ENCODE data around the gene PTPRS.
"Not testable (repeated sequence)": the region's sequence is repeated elsewhere in the genome, so short reads cannot be mapped to it uniquely, and the experiment has no call there.

Gene PTPRS

GRCh38 chr19:5334366-5334739, 6.3 kb downstream of the PTPRS start:
- H3K9me3 ChIP-seq, result no peaks in the 10 kb centered on the region
- H3K27me3 ChIP-seq (ENCODE audit: low read depth), result no peaks in the 10 kb centered on the region
- no peak for DNase-seq (ENCODE audit: low spot score in 2 of 2)
- H3K4me1 ChIP-seq, result peaks cover 10% of the 10 kb centered on the region
- in situ Hi-C loops (cut with MboI; ENCODE audit: low sequenced_read_pairs), result no loop called here
- H3K4me3 ChIP-seq, result no peak overlapping the region
- H3K36me3 ChIP-seq (replicated peaks), result no peaks in the 10 kb centered on the region

DNA sequence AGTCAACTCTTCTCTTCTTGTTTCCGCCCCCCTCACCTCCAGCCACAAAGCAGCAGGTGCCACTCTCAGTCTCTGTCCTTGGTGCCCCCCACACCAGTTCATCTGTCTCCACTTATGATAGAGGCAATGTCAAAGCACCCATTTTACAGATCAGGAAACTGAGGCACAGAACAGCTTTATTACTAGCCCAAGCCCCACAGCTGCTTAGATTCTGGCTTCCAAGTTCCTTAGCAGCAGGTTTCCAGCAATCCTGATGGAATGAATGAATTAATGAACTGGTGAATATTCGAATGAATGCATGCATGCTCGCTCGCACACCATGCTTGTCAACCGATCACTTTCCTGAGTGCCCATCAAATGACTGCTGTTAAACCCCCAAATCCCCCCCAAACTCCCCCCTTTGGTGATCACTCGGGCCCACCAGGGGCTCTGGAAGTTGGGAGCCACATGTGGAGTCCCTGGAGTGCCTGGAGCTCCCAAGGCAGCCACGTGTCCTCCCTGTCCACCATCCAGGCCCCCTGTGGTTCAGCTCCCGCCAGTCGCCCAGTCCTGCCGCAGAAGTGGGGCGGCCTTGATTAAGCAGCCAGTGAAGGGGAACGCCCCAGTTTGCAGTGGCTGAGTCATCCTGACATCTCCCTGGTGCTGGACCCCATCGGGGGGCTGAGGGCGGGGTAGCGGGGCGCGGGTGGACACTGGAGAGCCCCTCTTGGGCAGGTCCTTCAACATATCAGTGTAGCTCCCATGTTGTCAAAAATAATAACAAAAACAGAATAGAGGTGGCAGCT, 6.8 kb downstream of the PTPRS start:
- in situ Hi-C loops (cut with MboI; ENCODE audit: low sequenced_read_pairs), result no loop called here
- no peaks in the 10 kb centered on the region for H3K36me3 ChIP-seq (replicated peaks)
- no peaks in the 10 kb centered on the region for H3K9me3 ChIP-seq
- DNase-seq (ENCODE audit: low spot score in 2 of 2), result no peak
- no peak overlapping the region for H3K4me3 ChIP-seq
- H3K4me1 ChIP-seq, result peaks cover 4% of the 10 kb centered on the region
- no peaks in the 10 kb centered on the region for H3K27me3 ChIP-seq (ENCODE audit: low read depth)

- 0 out of 2 replicates have a peak, but pooled peaks cover 3% of the 10 kb centered on the region for H3K4me1 ChIP-seq
- no peaks in the 10 kb centered on the region for H3K36me3 ChIP-seq (replicated peaks)
- no peaks in the 10 kb centered on the region for H3K27me3 ChIP-seq (ENCODE audit: low read depth)
- in situ Hi-C loops (cut with MboI; ENCODE audit: low sequenced_read_pairs), result no loop called here
- DNase-seq (ENCODE audit: low spot score in 2 of 2), result no peak
- no peak overlapping the region for H3K4me3 ChIP-seq
- no peaks in the 10 kb centered on the region for H3K9me3 ChIP-seq
Observed at GRCh38 chr19:5332501-5332900, 8.1 kb downstream of the PTPRS start.

- DNase-seq (ENCODE audit: low spot score in 2 of 2), result no peak
- H3K9me3 ChIP-seq, result no peaks in the 10 kb centered on the region
- H3K27me3 ChIP-seq (ENCODE audit: low read depth), result no peaks in the 10 kb centered on the region
Observed at GRCh38 chr19:5331790-5332189, 8.8 kb downstream of the PTPRS start.

GRCh38 chr19:5330307-5330720, 10.3 kb downstream of the PTPRS start:
- Histone ChIP-seq H3K4me1 (no peaks in the 10 kb centered on the region), H3K36me3 (replicated peaks) (no peaks in the 10 kb centered on the region), H3K9me3 (no peaks in the 10 kb centered on the region), H3K4me3 (no peak overlapping the region), H3K27me3 (ENCODE audit: low read depth) (no peaks in the 10 kb centered on the region)
- in situ Hi-C loops (cut with MboI; ENCODE audit: low sequenced_read_pairs), result no loop called here
- no peak for DNase-seq (ENCODE audit: low spot score in 2 of 2)

More at GRCh38 chr19:5331790-5332189, 8.8 kb downstream of the PTPRS start:
- in situ Hi-C loops (cut with MboI; ENCODE audit: low sequenced_read_pairs), result no loop called here
- H3K4me3 ChIP-seq, result no peak overlapping the region
- no peaks in the 10 kb centered on the region for H3K36me3 ChIP-seq (replicated peaks)
- H3K4me1 ChIP-seq, result 0 out of 2 replicates have a peak, but pooled peaks cover 3% of the 10 kb centered on the region

DNA sequence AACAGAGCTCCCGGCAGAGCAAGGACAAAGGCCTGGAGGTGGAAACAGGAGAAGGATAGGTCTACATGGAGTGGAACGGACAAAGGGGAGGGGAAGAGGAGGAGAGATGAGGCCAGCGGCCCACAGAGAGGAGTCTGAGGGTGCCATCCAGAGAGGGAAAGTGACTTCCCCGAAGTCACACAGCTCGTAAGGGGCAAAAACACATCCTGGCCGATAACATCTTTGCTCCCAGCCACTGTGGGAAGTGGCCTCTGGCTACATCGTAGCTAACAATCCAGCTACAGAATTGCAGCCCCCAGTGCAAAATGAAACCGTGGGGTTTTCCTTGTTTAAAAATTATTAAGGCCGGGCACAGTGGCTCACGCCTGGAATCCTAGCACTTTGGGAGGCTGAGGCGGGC, 11.5 kb downstream of the PTPRS start:
- no peak for DNase-seq (ENCODE audit: low spot score in 2 of 2)
- in situ Hi-C loops (cut with MboI; ENCODE audit: low sequenced_read_pairs), result no loop called here
- Histone ChIP-seq H3K9me3 (no peaks in the 10 kb centered on the region), H3K36me3 (replicated peaks) (peaks cover 5% of the 10 kb centered on the region; the same call in 1 of the 2 replicates), H3K27me3 (ENCODE audit: low read depth) (no peaks in the 10 kb centered on the region), H3K4me1 (no peaks in the 10 kb centered on the region), H3K4me3 (no peak overlapping the region)

DNA sequence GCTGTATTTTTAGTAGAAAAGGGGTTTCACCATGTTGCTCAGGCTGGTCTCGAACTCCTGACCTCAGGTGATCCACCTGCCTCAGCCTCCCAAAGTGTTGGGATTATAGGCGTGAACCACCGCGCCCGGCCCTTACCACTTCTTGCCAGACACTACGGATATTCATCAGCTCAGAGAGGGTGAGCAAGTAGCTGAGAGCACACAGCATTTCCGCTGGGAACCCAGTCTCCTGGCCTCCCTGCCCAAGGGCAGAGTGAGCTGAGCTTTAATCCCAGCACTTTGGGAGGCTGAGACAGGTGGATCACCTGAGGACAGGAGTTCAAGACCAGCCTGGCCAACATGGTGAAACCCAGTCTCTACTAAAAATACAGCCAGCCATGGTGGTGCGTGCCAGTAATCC, 12.2 kb downstream of the PTPRS start:
- H3K4me3 ChIP-seq; H3K27me3 ChIP-seq (ENCODE audit: low read depth); DNase-seq (ENCODE audit: low spot score in 2 of 2); H3K36me3 ChIP-seq (replicated peaks); in situ Hi-C loops (cut with MboI; ENCODE audit: low sequenced_read_pairs); H3K4me1 ChIP-seq; H3K9me3 ChIP-seq: not testable (repeated sequence)

- no peak overlapping the region for H3K4me3 ChIP-seq
- DNase-seq (ENCODE audit: low spot score in 2 of 2), result no peak
- peaks cover 5% of the 10 kb centered on the region; the same call in 1 of the 2 replicates for H3K36me3 ChIP-seq (replicated peaks)
- no peaks in the 10 kb centered on the region for H3K27me3 ChIP-seq (ENCODE audit: low read depth)
- no peaks in the 10 kb centered on the region for H3K4me1 ChIP-seq
- no peaks in the 10 kb centered on the region for H3K9me3 ChIP-seq
- in situ Hi-C loops (cut with MboI; ENCODE audit: low sequenced_read_pairs), result no loop called here
Observed at GRCh38 chr19:5326986-5327623, 13.5 kb downstream of the PTPRS start.

GRCh38 chr19:5326545-5326944, 14.1 kb downstream of the PTPRS start:
- peaks cover 5% of the 10 kb centered on the region; the same call in 1 of the 2 replicates for H3K36me3 ChIP-seq (replicated peaks)
- no peaks in the 10 kb centered on the region for H3K4me1 ChIP-seq
- H3K27me3 ChIP-seq (ENCODE audit: low read depth), result no peaks in the 10 kb centered on the region
- no peak for DNase-seq (ENCODE audit: low spot score in 2 of 2)
- no peak overlapping the region for H3K4me3 ChIP-seq
- in situ Hi-C loops (cut with MboI; ENCODE audit: low sequenced_read_pairs), result no loop called here
- H3K9me3 ChIP-seq, result no peaks in the 10 kb centered on the region

DNA sequence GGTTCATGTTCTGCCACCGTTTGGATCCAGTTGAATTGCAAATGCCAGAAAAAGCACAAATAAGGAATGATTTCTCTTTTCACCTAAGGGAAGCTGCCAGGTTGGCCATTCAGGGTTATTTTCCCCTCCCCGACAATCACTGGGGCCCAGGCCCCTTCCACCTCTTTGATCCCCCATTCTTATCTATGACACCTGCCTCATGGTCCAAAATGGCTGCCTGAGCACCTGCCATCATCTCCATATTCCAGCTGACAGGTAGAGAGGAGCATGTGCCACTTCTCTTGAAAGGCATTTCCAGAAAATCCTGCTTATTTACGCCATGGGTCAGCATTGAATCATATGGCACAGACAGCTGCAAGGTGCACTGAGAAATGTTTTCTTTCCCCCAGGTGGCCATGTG, 15.7 kb downstream of the PTPRS start:
- in situ Hi-C loops (cut with MboI; ENCODE audit: low sequenced_read_pairs), result no loop called here
- Histone ChIP-seq H3K36me3 (replicated peaks) (peaks cover 5% of the 10 kb centered on the region; the same call in 1 of the 2 replicates), H3K9me3 (no peaks in the 10 kb centered on the region), H3K27me3 (ENCODE audit: low read depth) (no peaks in the 10 kb centered on the region), H3K4me3 (no peak overlapping the region), H3K4me1 (no peaks in the 10 kb centered on the region)
- DNase-seq (ENCODE audit: low spot score in 2 of 2), result no peak

DNA sequence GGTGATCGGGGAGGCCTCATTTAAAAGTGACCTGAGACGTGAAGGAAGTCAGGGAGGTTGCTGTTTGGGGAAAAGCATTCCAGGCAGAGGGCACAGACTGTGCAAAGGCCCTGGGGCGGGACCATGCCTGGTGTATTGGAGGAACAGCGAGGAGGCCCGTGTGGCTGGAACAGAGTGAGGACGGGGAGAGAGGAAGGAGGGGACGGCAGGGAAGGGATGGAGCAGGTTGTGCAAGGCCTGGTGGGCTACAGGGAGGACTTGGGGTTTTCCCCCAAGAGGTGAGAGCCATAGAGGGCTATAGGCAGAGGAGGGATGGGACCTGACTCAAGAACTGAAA, 17.2 kb downstream of the PTPRS start:
- Histone ChIP-seq H3K27me3 (ENCODE audit: low read depth) (no peaks in the 10 kb centered on the region), H3K4me3 (no peak overlapping the region), H3K36me3 (replicated peaks) (peaks cover 5% of the 10 kb centered on the region; the same call in 1 of the 2 replicates), H3K4me1 (no peaks in the 10 kb centered on the region), H3K9me3 (no peaks in the 10 kb centered on the region)
- DNase-seq (ENCODE audit: low spot score in 2 of 2), result no peak
- in situ Hi-C loops (cut with MboI; ENCODE audit: low sequenced_read_pairs), result no loop called here

DNA sequence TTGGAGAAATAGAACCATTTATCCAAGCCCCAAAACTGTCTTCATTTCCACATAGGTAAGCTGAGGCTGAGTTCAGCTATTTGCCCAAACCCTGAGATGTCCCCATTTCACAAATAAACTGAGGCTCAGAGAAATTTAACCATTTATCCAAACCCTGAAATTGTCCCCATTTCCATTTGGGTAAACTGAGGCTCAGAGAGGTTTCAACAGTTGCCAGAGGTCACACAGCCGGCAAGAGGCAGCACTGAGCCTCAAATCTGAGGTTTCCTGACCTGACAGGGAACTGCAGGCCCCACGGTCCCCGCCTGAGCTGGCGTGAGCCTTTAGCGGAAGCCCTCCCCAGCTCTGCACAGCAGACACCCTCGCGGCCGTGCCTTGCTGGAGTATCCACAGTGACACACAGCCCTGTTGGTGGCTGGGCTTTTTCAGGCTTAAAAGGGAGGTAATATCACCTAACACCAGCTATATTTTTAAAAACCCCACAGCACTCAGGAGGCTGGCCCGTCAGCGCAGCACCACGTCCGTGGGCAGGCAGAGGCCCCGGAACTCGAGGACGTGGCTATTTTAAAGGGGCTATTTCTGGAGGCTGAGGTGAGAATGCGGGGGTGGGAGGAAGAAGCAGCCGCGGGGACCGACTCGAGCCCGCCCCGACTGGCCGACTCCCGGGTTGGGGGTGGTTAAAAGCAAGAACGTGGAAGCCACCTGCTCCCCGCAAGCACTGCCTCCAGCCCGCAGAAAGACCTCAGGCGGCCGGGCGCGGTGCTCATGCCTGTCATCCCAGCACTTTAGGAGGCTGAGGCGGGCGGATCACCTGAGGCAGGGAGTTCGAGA, 18.5 kb downstream of the PTPRS start:
- H3K27me3 ChIP-seq (ENCODE audit: low read depth), result no peaks in the 10 kb centered on the region
- H3K4me3 ChIP-seq, result no peak overlapping the region
- no peaks in the 10 kb centered on the region for H3K9me3 ChIP-seq
- no peaks in the 10 kb centered on the region for H3K4me1 ChIP-seq
- peak in 1 of 2 experiments; percentile 26 for DNase-seq (ENCODE audit: low spot score in 2 of 2)
- peaks cover 5% of the 10 kb centered on the region; the same call in 1 of the 2 replicates for H3K36me3 ChIP-seq (replicated peaks)
- in situ Hi-C loops (cut with MboI; ENCODE audit: low sequenced_read_pairs), result no loop called here

DNA sequence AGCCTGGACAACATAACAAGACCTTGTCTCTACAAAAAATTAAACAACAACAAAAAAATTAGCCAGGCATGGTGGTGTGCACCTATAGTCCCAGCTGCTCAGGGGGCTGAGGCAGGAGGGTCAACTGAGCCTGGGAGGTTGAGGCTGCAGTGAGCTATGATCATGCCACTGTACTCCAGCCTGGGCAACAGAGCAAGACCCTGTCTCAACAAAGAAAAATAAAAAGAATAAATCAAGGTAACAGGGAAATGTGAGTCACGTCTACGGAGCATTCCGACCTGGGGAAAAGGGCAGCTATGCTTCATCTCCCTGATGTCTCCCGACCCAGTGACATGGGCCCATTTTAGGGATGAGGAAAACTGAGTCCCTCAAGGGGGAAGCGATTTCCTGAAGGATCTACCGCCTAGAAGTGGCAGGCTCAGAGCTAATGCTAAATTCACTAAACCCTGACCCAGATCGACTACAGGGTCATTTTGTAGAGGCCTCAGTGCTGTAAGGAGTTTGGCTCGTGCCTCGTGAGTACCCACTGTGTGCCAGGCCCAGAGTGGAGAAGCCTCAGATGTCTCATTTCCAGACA, 19.5 kb downstream of the PTPRS start:
- in situ Hi-C loops (cut with MboI; ENCODE audit: low sequenced_read_pairs), result no loop called here
- no peak for DNase-seq (ENCODE audit: low spot score in 2 of 2)
- H3K36me3 ChIP-seq (replicated peaks), result peaks cover 5% of the 10 kb centered on the region; the same call in 1 of the 2 replicates

More for the DNA sequence above, 19.5 kb downstream of the PTPRS start:
- Histone ChIP-seq H3K9me3 (no peaks in the 10 kb centered on the region), H3K27me3 (ENCODE audit: low read depth) (no peaks in the 10 kb centered on the region), H3K4me3 (no peak overlapping the region), H3K4me1 (no peaks in the 10 kb centered on the region)
